H9 (cell line): ENCODE data around the gene LRIT1. TPM values are rescaled to one million over a fixed set of nuclear protein-coding genes. Genes with fewer than 3 reads are reported as not detected.

Experiments
- DNase-seq: peaks from one replicate; pipeline ENCODE4 v3.0.0-alpha.2; 2017
- H2AFZ ChIP-seq: one replicate; pipeline ENCODE4 v1.6.1; 2013; ENCODE audit warnings: mild to moderate bottlenecking, low read length, control low read depth, moderate library complexity
- H2AK5ac ChIP-seq: 2 replicates; pipeline ENCODE4 v1.6.1; 2013; ENCODE audit warnings: low read length, control low read depth, mixed read lengths; ENCODE audit not compliant: insufficient read length
- H2BK120ac ChIP-seq: one replicate; pipeline ENCODE4 v1.6.1; 2013; ENCODE audit warnings: low read depth, mild to moderate bottlenecking, low read length, control low read depth, inconsistent platforms; ENCODE audit not compliant: poor library complexity, severe bottlenecking
- H2BK12ac ChIP-seq: 2 replicates; pipeline ENCODE4 v1.6.1; 2013; ENCODE audit warnings: low read length, control low read depth, mixed read lengths, low read depth; ENCODE audit not compliant: insufficient read length
- H2BK15ac ChIP-seq: 2 replicates; pipeline ENCODE4 v1.6.1; 2013; ENCODE audit warnings: low read depth, low read length, control low read depth
- H2BK20ac ChIP-seq: one replicate; pipeline ENCODE4 v1.6.1; 2013; ENCODE audit warnings: low read depth, mild to moderate bottlenecking, low read length, control low read depth, inconsistent platforms; ENCODE audit not compliant: poor library complexity, severe bottlenecking
- H2BK5ac ChIP-seq: 2 replicates; pipeline ENCODE4 v1.6.1; 2013; ENCODE audit warnings: low read length, control low read depth, mixed read lengths; ENCODE audit not compliant: insufficient read length
- H3K14ac ChIP-seq: 2 replicates; pipeline ENCODE4 v1.6.1; 2013; ENCODE audit warnings: low read length, control low read depth; ENCODE audit not compliant: insufficient read depth
- H3K18ac ChIP-seq: 2 replicates; pipeline ENCODE4 v1.6.1; 2013; ENCODE audit warnings: low read depth, mild to moderate bottlenecking, mixed read lengths, low read length, control low read depth; ENCODE audit not compliant: insufficient read length
- H3K23ac ChIP-seq: 2 replicates; pipeline ENCODE4 v1.6.1; 2013; ENCODE audit warnings: low read length, control low read depth, mixed read lengths, low read depth; ENCODE audit not compliant: insufficient read length
- H3K23me2 ChIP-seq: 2 replicates; pipeline ENCODE4 v1.6.1; 2013; ENCODE audit warnings: low read depth, mild to moderate bottlenecking, mixed read lengths, low read length, control low read depth; ENCODE audit not compliant: insufficient read length, poor library complexity, severe bottlenecking
- H3K27ac ChIP-seq: 2 replicates; pipeline ENCODE4 v1.5.1; 2013; ENCODE audit warnings: low read length, control low read depth, mixed read lengths, low read depth; ENCODE audit not compliant: insufficient read length
- H3K27me3 ChIP-seq: 2 replicates; pipeline ENCODE4 v1.6.1; 2013; ENCODE audit warnings: low read length, control low read depth, inconsistent platforms; ENCODE audit not compliant: insufficient read depth
- H3K4ac ChIP-seq: 2 replicates; pipeline ENCODE4 v1.6.1; 2013; ENCODE audit warnings: low read depth, mild to moderate bottlenecking, control low read depth, inconsistent platforms, low read length, moderate library complexity
- H3K4me1 ChIP-seq: 2 replicates; pipeline ENCODE4 v1.6.1; 2013; ENCODE audit warnings: low read length, control low read depth, inconsistent platforms; ENCODE audit not compliant: insufficient read depth
- H3K4me2 ChIP-seq: 2 replicates; pipeline ENCODE4 v1.6.1; 2013; ENCODE audit warnings: low read length, control low read depth, mixed read lengths; ENCODE audit not compliant: insufficient read length, insufficient read depth
- H3K56ac ChIP-seq: 2 replicates; pipeline ENCODE4 v1.6.1; 2013; ENCODE audit warnings: low read depth, mild to moderate bottlenecking, mixed read lengths, low read length, control low read depth; ENCODE audit not compliant: insufficient read length
- H3K79me1 ChIP-seq: 2 replicates; pipeline ENCODE4 v1.6.1; 2013; ENCODE audit warnings: low read depth, mild to moderate bottlenecking, moderate library complexity, low read length, control low read depth, inconsistent platforms; ENCODE audit not compliant: insufficient read depth, poor library complexity, severe bottlenecking
- H3K79me2 ChIP-seq: 2 replicates; pipeline ENCODE4 v1.6.1; 2013; ENCODE audit warnings: low read length, control low read depth, inconsistent platforms; ENCODE audit not compliant: insufficient read depth
- H3K9ac ChIP-seq: 2 replicates; pipeline ENCODE4 v1.6.1; 2013; ENCODE audit warnings: low read length, control low read depth, mixed read lengths; ENCODE audit not compliant: insufficient read length; ENCODE audit errors: extremely low read depth
- H3K9me3 ChIP-seq: one replicate; pipeline ENCODE4 v1.6.1; 2013; ENCODE audit warnings: low read depth, low read length, inconsistent platforms; ENCODE audit not compliant: control insufficient read depth
- H3T11ph ChIP-seq: one replicate; pipeline ENCODE4 v1.6.1; 2013; ENCODE audit warnings: mild to moderate bottlenecking, low read length, control low read depth, inconsistent platforms
- H4K20me1 ChIP-seq: one replicate; pipeline ENCODE4 v1.6.1; 2013; ENCODE audit not compliant: control insufficient read depth, insufficient read length, insufficient read depth
- H4K5ac ChIP-seq: 2 replicates; pipeline ENCODE4 v1.6.1; 2013; ENCODE audit warnings: low read depth, mild to moderate bottlenecking, mixed read lengths, low read length, control low read depth; ENCODE audit not compliant: insufficient read length
- H4K8ac ChIP-seq: replicated peaks from 2 replicates; pipeline ENCODE4 v1.6.1; 2013; ENCODE audit warnings: low read length, control low read depth, mixed read lengths, low read depth; ENCODE audit not compliant: insufficient read length
- H4K91ac ChIP-seq: 2 replicates; pipeline ENCODE4 v1.6.1; 2013; ENCODE audit warnings: low read depth, mild to moderate bottlenecking, moderate library complexity, mixed read lengths, low read length, control low read depth; ENCODE audit not compliant: insufficient read length
- H3K27ac Mint-ChIP-seq, 3 experiments: 2 replicates in 2 of 3; 3 replicates in 1 of 3; pipeline ENCODE4 v1.8.0; 2020 to 2021; ENCODE audit warnings: mixed read lengths in 3 of 3, mild to moderate bottlenecking in 1 of 3, moderate library complexity in 1 of 3
- H3K27me3 Mint-ChIP-seq: 2 replicates; pipeline ENCODE4 v1.8.0; 2021; ENCODE audit warnings: low read depth, mild to moderate bottlenecking, moderate library complexity, mixed read lengths
- H3K36me3 Mint-ChIP-seq, 3 experiments: 2 replicates in 2 of 3; 3 replicates in 1 of 3; pipeline ENCODE4 v1.8.0; 2020 to 2021; ENCODE audit warnings: low read depth in 3 of 3, mixed read lengths in 3 of 3; ENCODE audit not compliant: insufficient read depth in 1 of 3
- H3K4me1 Mint-ChIP-seq, 2 experiments: 2 replicates each; pipeline ENCODE4 v1.8.0; 2020; ENCODE audit warnings: mixed read lengths in 2 of 2
- H3K4me3 Mint-ChIP-seq, 2 experiments: 2 replicates in 1 of 2; 3 replicates in 1 of 2; pipeline ENCODE4 v1.8.0; 2020 to 2021; ENCODE audit warnings: mild to moderate bottlenecking in 2 of 2, mixed read lengths in 2 of 2, moderate library complexity in 1 of 2
- H3K9me3 Mint-ChIP-seq, 2 experiments: 2 replicates in 1 of 2; 3 replicates in 1 of 2; pipeline ENCODE4 v1.8.0; 2020; ENCODE audit warnings: mild to moderate bottlenecking in 2 of 2, mixed read lengths in 2 of 2, moderate library complexity in 1 of 2
- CTCF ChIP-seq: fragments of 200-600 bp; sonication (generic); conservative IDR thresholded peaks from 3 replicates; pipeline ENCODE4 v1.8.0; 2021; ENCODE audit warnings: antibody characterized with exemption, mild to moderate bottlenecking
- WGBS: extraction: QIAGEN DNeasy Blood & Tissue Kit; methylation state at CpG from one replicate; pipeline ENCODE4 v1.1.7; 2013; ENCODE audit warnings: missing lambda C conversion rate, low lambda C conversion rate, mixed read lengths; ENCODE audit not compliant: insufficient read length; ENCODE audit errors: extremely low coverage; 5-methylcytosine and 5-hydroxymethylcytosine counted together
- total RNA-seq: library from RNA; stranded (reverse); gene quantifications from 2 replicates; pipeline ENCODE4 v1.2.1, GENCODE V29; 2021

LRIT1 gene
- total RNA-seq, 1 experiment from 2014 or later = not detected

GRCh38 chr10:84248794-84249193 lies 7.4 kb upstream of the LRIT1 start:
- Mint-ChIP-seq H3K4me3 (no peak overlapping the region), H3K9me3 (no peaks in the 10 kb centered on the region), H3K4me1 (peaks cover 0 to 4% of the 10 kb centered on the region in 2 experiments; a peak in 3 of 4 replicates), H3K27ac (peak overlapping the region in 1 of 3 experiments; percentile 23; a peak in 1 of 7 replicates), H3K36me3 (no peaks in the 10 kb centered on the region; a peak in 1 of 7 replicates), H3K27me3 (peaks cover 13% of the 10 kb centered on the region)
- H3K79me2 ChIP-seq = no peaks in the 10 kb centered on the region
- no peak overlapping the region for H4K8ac ChIP-seq
- no peak overlapping the region for H2BK20ac ChIP-seq
- no peaks in the 10 kb centered on the region for H3K23me2 ChIP-seq
- H3K9me3 ChIP-seq = no peaks in the 10 kb centered on the region
- no peak overlapping the region for H3K14ac ChIP-seq
- H3K27me3 ChIP-seq = no peaks in the 10 kb centered on the region
- no peaks in the 10 kb centered on the region for H3K4me1 ChIP-seq
- H2BK5ac ChIP-seq = no peak overlapping the region
- no peak overlapping the region for H3K4me2 ChIP-seq
- no peak overlapping the region for H2BK15ac ChIP-seq
- no peaks in the 10 kb centered on the region for H4K20me1 ChIP-seq
- no peak overlapping the region for H2BK12ac ChIP-seq
- no peak overlapping the region for H3K27ac ChIP-seq
- H4K5ac ChIP-seq = no peak overlapping the region
- no peak overlapping the region for H3K23ac ChIP-seq
- H3K79me1 ChIP-seq = no peaks in the 10 kb centered on the region
- no peak overlapping the region for H2AK5ac ChIP-seq
- no peak overlapping the region for H3K18ac ChIP-seq
- no peak overlapping the region for H4K91ac ChIP-seq
- H3K9ac ChIP-seq = no peak overlapping the region
- WGBS = no CpG with 5 or more reads among the region's 12 CpGs
- no peak for DNase-seq
- TF ChIP-seq CTCF = no peak
- no peak overlapping the region for H3K56ac ChIP-seq
- H2BK120ac ChIP-seq = no peak overlapping the region
- H3K4ac ChIP-seq = no peak overlapping the region
- H2AFZ ChIP-seq = no peak overlapping the region
- H3T11ph ChIP-seq = no peak overlapping the region
